HepG2 (cell line): ENCODE measurements around the gene LZTFL1. TPM values are rescaled to one million over a fixed set of nuclear protein-coding genes. Genes with fewer than 3 reads are reported as not detected.

Source experiments
- ATAC-seq: fragments of 200-7000 bp; cut with Tn5 transposase; 3 replicates; pipeline ENCODE4 v1.9.1; 2020; ENCODE audit warnings: mild to moderate bottlenecking, moderate library complexity
- BruUV-seq: library from RNA; stranded (reverse); fragments of 400-500 nt; replicated peaks from 2 replicates; lab custom pipeline; 2021; lab: Mats Ljungman, UMichigan
- CTCF ChIA-PET: fragments of 300-600 bp; formaldehyde crosslinking; extraction: SDS; loops from one replicate; lab custom pipeline; 2021; ENCODE audit warnings: low total read pairs, inconsistent platforms, low intra/inter-chr PET ratio; lab: Yijun Ruan, JAX
- POLR2A ChIA-PET: fragments of 350-600 bp; sonication (Branson Sonifier 250); formaldehyde crosslinking; loops from one replicate; lab custom pipeline; 2020; ENCODE audit warnings: antibody characterized with exemption, inconsistent platforms; lab: Yijun Ruan, JAX
- DNase-seq: peaks from one replicate; pipeline ENCODE4 v3.0.0-alpha.2; 2015; ENCODE audit warnings: low spot score
- FAIRE-seq: peaks from 3 replicates; lab custom pipeline; 2011; peaks lifted over from hg19 to GRCh38; lab: Jason Lieb, UNC
- H2AFZ ChIP-seq: one replicate; pipeline ENCODE4 v1.6.1; 2011; ENCODE audit warnings: low read length, inconsistent platforms
- H3K27ac ChIP-seq: fragments of 300-600 bp; 3 replicates; pipeline ENCODE4 v1.8.0; 2011; ENCODE audit warnings: mixed run types, mild to moderate bottlenecking, mixed read lengths, low read length, inconsistent platforms; ENCODE audit not compliant: insufficient read depth; ENCODE audit errors: extremely low read length
- H3K27me3 ChIP-seq, 2 experiments: fragments of 200-600 bp in 1 of 2; 2 replicates in 1 of 2; 3 replicates in 1 of 2; pipeline versions ENCODE4 v1.6.0 to v1.8.0; 2011; ENCODE audit warnings: low read length in 2 of 2, mild to moderate bottlenecking in 2 of 2, moderate library complexity in 2 of 2, inconsistent platforms in 1 of 2; ENCODE audit not compliant: insufficient read depth in 2 of 2, control insufficient read depth in 1 of 2
- H3K36me3 ChIP-seq, 2 experiments: fragments of 200-600 bp in 1 of 2; replicated peaks in 1 of 2; 2 replicates in 1 of 2; 3 replicates in 1 of 2; pipeline versions ENCODE4 v1.5.1 to v1.8.0; 2011; ENCODE audit warnings: low read length in 2 of 2, inconsistent platforms in 1 of 2; ENCODE audit not compliant: insufficient read depth in 2 of 2, control insufficient read depth in 1 of 2
- H3K4me1 ChIP-seq: 2 replicates; pipeline ENCODE4 v1.5.1; 2012; ENCODE audit warnings: low read length, inconsistent platforms; ENCODE audit not compliant: insufficient read depth
- H3K4me2 ChIP-seq: 2 replicates; pipeline ENCODE4 v1.6.0; 2011; ENCODE audit warnings: low read depth, low read length, inconsistent platforms
- H3K4me3 ChIP-seq, 3 experiments: fragments of 200-600 bp in 1 of 3; sonication (generic), shearing (Covaris generic) in 1 of 3; replicated peaks in 1 of 3; 2 replicates each; pipeline ENCODE4 v1.5.1; 2011 to 2016; ENCODE audit warnings: low read length in 3 of 3, inconsistent platforms in 2 of 3, low read depth in 2 of 3, mild to moderate bottlenecking in 2 of 3, control low read depth in 1 of 3, mixed read lengths in 1 of 3; ENCODE audit not compliant: insufficient read depth in 1 of 3
- H3K79me2 ChIP-seq: one replicate; pipeline ENCODE4 v1.6.1; 2011; ENCODE audit warnings: low read length, inconsistent platforms; ENCODE audit not compliant: insufficient read depth
- H3K9ac ChIP-seq: 2 replicates; pipeline ENCODE4 v1.6.0; 2011; ENCODE audit warnings: mild to moderate bottlenecking, low read depth, low read length, inconsistent platforms; ENCODE audit not compliant: insufficient read depth
- H3K9me3 ChIP-seq: 2 replicates; pipeline ENCODE4 v1.5.1; 2012; ENCODE audit warnings: mild to moderate bottlenecking, low read length
- H4K20me1 ChIP-seq: 2 replicates; pipeline ENCODE4 v1.6.0; 2011; ENCODE audit warnings: inconsistent platforms, mild to moderate bottlenecking, low read length, moderate library complexity; ENCODE audit not compliant: insufficient read depth
- MZF1 ChIP-seq: sonication (generic); formaldehyde crosslinking; IDR thresholded peaks from 2 replicates; pipeline ENCODE4 v1.8.1; 2023; ENCODE audit warnings: mild to moderate bottlenecking, missing genetic modification reagents, borderline replicate concordance
- SNAPC4 ChIP-seq: sonication (generic); formaldehyde crosslinking; IDR thresholded peaks from 2 replicates; pipeline ENCODE4 v1.4.0; 2020; ENCODE audit warnings: mild to moderate bottlenecking, missing genetic modification reagents
- TCF7 ChIP-seq: sonication (generic); IDR thresholded peaks from 2 replicates; pipeline ENCODE4 v1.6.1; 2016; ENCODE audit warnings: antibody characterized with exemption, low read depth
- ZNF235 ChIP-seq: sonication (generic); formaldehyde crosslinking; IDR thresholded peaks from 2 replicates; pipeline ENCODE4 v1.8.1; 2023; ENCODE audit warnings: mild to moderate bottlenecking, missing genetic modification reagents, borderline replicate concordance
- ZNF543 ChIP-seq: sonication (generic); formaldehyde crosslinking; IDR thresholded peaks from 2 replicates; pipeline ENCODE4 v1.4.0; 2020; ENCODE audit warnings: mild to moderate bottlenecking, missing genetic modification reagents
- ZNF607 ChIP-seq: sonication (generic); formaldehyde crosslinking; IDR thresholded peaks from 2 replicates; pipeline ENCODE4 v1.5.1; 2020; ENCODE audit warnings: missing genetic modification reagents, mild to moderate bottlenecking, borderline replicate concordance
- WGBS: methylation state at CpG from one replicate; pipeline ENCODE4 v1.1.6; 2017; ENCODE audit warnings: low lambda C conversion rate; 5-methylcytosine and 5-hydroxymethylcytosine counted together
- in situ Hi-C: cut with HindIII; loops from 2 replicates; pipeline ENCODE4 v1.10.0; 2017; ENCODE audit warnings: low pct_unique_long_range_greater_than_20kb; ENCODE audit not compliant: extremely low pct_ligation_motif_present
- intact Hi-C: fragments of 100-400 bp; cut with micrococcal nuclease; formaldehyde crosslinking; loops from one replicate; pipeline ENCODE4 v1.10.0; 2022; ENCODE audit not compliant: unreplicated experiment
- polyA plus RNA-seq, 8 experiments: library from polyadenylated mRNA; depleted of rRNA in 3 of 8; stranded (reverse) in 7 of 8; unstranded in 1 of 8; fragments of >200 nt; fragmentation: Illumina TruSeq in 4 of 8; extraction: Trizol in 4 of 8; gene quantifications; 2 replicates each; pipeline versions ENCODE4 v1.2.1 to v1.2.3, GENCODE V29; 2011 to 2016; ENCODE audit warnings: low read depth in 4 of 8, missing spikeins in 1 of 8, mixed read lengths in 1 of 8; ENCODE audit not compliant: insufficient read depth in 1 of 8
- total RNA-seq, 5 experiments: library from RNA; depleted of rRNA; stranded (reverse); fragments of >200 nt; fragmentation: Illumina TruSeq; extraction: Trizol; gene quantifications; 2 replicates each; pipeline ENCODE4 v1.2.3, GENCODE V29; 2016; ENCODE audit warnings: low read depth in 1 of 5
- TF ChIP-seq, protein P1 (sequence below): sonication (generic); formaldehyde crosslinking; IDR thresholded peaks from 2 replicates; pipeline ENCODE4; 2020; ENCODE audit warnings: missing genetic modification reagents, mild to moderate bottlenecking, borderline replicate concordance
- TF ChIP-seq, protein P2 (sequence below): sonication (generic); formaldehyde crosslinking; IDR thresholded peaks from 2 replicates; pipeline ENCODE4 v1.4.0; 2020; ENCODE audit warnings: low read depth, missing genetic modification reagents

LZTFL1 gene
- total and polyA plus RNA-seq, 2 of the 13 experiments (the other 11 are each of a cell fraction or from before 2014, with no cell fraction given): 16.6 to 17.2 TPM

DNA sequence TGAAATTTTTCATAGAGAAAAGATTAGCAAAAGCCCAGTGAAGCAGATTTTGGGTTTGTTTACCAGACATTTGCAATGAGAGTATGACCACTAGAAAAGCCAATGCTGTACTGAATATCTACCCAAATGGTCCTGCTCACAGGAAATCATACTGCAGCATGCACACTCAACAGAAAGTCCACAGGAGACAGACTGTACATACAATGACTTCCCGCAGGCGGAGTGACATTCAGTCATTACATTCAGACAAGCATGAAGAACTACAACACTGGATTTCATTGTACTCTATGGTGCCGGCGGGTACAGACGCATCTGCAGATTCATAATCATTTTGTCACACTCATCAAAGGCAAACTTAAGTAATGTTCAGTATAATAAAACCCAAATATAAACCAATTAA lies 11.8 kb downstream of the LZTFL1 start:
- intact Hi-C loops: no loop called here

More for the DNA sequence above, 11.8 kb downstream of the LZTFL1 start:
- CTCF ChIA-PET: no interaction called here
- Histone ChIP-seq H3K36me3 (peaks cover 7 to 46% of the 10 kb centered on the region in 2 experiments; a peak in 4 of 5 replicates), H3K4me1 (no peaks in the 10 kb centered on the region)
- no peak for FAIRE-seq
- TF ChIP-seq, protein P1, sequence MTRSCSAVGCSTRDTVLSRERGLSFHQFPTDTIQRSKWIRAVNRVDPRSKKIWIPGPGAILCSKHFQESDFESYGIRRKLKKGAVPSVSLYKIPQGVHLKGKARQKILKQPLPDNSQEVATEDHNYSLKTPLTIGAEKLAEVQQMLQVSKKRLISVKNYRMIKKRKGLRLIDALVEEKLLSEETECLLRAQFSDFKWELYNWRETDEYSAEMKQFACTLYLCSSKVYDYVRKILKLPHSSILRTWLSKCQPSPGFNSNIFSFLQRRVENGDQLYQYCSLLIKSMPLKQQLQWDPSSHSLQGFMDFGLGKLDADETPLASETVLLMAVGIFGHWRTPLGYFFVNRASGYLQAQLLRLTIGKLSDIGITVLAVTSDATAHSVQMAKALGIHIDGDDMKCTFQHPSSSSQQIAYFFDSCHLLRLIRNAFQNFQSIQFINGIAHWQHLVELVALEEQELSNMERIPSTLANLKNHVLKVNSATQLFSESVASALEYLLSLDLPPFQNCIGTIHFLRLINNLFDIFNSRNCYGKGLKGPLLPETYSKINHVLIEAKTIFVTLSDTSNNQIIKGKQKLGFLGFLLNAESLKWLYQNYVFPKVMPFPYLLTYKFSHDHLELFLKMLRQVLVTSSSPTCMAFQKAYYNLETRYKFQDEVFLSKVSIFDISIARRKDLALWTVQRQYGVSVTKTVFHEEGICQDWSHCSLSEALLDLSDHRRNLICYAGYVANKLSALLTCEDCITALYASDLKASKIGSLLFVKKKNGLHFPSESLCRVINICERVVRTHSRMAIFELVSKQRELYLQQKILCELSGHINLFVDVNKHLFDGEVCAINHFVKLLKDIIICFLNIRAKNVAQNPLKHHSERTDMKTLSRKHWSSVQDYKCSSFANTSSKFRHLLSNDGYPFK: no peak
- TF ChIP-seq ZNF607 (CRISPR knock-in tag) (no peak), SNAPC4 (CRISPR knock-in tag) (no peak), MZF1 (no peak), ZNF235 (CRISPR knock-in tag) (no peak), TCF7 (no peak), ZNF543 (no peak)
- TF ChIP-seq, protein P2, sequence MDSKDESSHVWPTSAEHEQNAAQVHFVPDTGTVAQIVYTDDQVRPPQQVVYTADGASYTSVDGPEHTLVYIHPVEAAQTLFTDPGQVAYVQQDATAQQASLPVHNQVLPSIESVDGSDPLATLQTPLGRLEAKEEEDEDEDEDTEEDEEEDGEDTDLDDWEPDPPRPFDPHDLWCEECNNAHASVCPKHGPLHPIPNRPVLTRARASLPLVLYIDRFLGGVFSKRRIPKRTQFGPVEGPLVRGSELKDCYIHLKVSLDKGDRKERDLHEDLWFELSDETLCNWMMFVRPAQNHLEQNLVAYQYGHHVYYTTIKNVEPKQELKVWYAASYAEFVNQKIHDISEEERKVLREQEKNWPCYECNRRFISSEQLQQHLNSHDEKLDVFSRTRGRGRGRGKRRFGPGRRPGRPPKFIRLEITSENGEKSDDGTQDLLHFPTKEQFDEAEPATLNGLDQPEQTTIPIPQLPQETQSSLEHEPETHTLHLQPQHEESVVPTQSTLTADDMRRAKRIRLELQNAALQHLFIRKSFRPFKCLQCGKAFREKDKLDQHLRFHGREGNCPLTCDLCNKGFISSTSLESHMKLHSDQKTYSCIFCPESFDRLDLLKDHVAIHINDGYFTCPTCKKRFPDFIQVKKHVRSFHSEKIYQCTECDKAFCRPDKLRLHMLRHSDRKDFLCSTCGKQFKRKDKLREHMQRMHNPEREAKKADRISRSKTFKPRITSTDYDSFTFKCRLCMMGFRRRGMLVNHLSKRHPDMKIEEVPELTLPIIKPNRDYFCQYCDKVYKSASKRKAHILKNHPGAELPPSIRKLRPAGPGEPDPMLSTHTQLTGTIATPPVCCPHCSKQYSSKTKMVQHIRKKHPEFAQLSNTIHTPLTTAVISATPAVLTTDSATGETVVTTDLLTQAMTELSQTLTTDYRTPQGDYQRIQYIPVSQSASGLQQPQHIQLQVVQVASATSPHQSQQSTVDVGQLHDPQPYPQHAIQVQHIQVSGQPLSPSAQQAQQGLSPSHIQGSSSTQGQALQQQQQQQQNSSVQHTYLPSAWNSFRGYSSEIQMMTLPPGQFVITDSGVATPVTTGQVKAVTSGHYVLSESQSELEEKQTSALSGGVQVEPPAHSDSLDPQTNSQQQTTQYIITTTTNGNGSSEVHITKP (CRISPR knock-in tag): no peak
- TF ChIP-seq, all 625 proteins: peak for 0
- POLR2A ChIA-PET: no interaction called here
- Histone ChIP-seq H4K20me1 (no peaks in the 10 kb centered on the region), H2AFZ (no peak overlapping the region), H3K4me2 (no peak overlapping the region), H3K9me3 (no peaks in the 10 kb centered on the region), H3K9ac (no peak overlapping the region), H3K79me2 (no peaks in the 10 kb centered on the region), H3K4me3 (no peak overlapping the region), H3K27ac (no peak overlapping the region), H3K27me3 (no peaks in the 10 kb centered on the region)
- 93% methylated on average over 5 of the region's 5 CpGs for WGBS
- BruUV-seq: no TSS peak
- in situ Hi-C loops: no loop called here
- no peak for ATAC-seq
- DNase-seq: no peak
